GM12875 (cell line): ENCODE measurements around the gene CMIP.
A peak's percentile ranks its signal among the peaks of the same experiment; 100 is the strongest.
"Not testable (repeated sequence)": the region's sequence is repeated elsewhere in the genome, so short reads cannot be mapped to it uniquely, and the experiment has no call there.

Experiments used
- H3K4me3 ChIP-seq: one replicate; pipeline ENCODE4 v1.5.1; 2011; ENCODE audit warnings: low read depth, low read length, control low read depth
- CTCF ChIP-seq: IDR thresholded peaks from 2 replicates; pipeline ENCODE4 v1.5.1; 2011; ENCODE audit warnings: low read depth, mild to moderate bottlenecking, control low read depth, inconsistent platforms, low read length, moderate library complexity, borderline replicate concordance; ENCODE audit not compliant: insufficient read depth

The CMIP gene

GRCh38 chr16:81421536-81421935, 23.1 kb upstream of the CMIP start:
- no peak for TF ChIP-seq CTCF
- H3K4me3 ChIP-seq, result no peak overlapping the region

GRCh38 chr16:81422153-81422552, 22.5 kb upstream of the CMIP start:
- H3K4me3 ChIP-seq, result not testable (repeated sequence)

DNA sequence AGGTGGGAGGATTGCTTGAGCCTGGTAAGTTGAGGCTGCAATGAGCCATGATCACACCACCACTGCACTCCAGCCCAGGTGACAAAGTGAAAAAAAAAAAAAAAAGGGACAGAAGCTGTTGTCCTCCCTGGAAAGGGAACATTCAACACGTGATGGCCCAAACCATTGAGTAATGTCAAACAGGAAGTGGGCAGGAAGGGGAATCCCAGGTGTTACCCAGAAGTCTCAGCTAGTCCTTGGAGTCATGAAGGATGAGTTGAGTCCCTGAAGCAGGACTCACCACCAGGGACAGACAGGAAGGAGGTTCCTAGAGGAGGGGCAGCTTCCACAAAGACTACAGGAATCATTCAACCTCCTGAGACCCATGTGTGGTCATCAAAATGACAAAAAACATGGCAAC, 19.8 kb upstream of the CMIP start:
- no peak for TF ChIP-seq CTCF
- H3K4me3 ChIP-seq, result no peak overlapping the region

DNA sequence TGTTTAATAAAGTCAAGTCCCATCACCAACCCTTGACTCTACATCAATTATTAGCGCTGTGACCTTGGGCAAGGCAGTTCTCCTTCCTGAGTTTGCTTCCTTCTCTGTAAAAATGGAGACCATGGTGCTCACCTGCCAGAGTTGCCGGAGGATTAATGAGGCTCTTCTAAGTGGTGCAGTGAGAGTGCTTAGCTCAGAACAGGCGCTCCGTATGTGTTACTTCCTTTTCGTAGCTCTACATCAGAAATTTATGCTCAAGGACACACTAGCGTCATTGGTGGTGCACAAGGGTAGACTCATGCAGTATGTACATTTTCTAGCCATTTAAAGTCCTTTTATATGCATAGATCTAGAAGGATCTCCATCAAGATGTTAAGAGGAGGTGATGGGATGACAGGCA, 17.4 kb upstream of the CMIP start:
- TF ChIP-seq CTCF, result no peak

DNA sequence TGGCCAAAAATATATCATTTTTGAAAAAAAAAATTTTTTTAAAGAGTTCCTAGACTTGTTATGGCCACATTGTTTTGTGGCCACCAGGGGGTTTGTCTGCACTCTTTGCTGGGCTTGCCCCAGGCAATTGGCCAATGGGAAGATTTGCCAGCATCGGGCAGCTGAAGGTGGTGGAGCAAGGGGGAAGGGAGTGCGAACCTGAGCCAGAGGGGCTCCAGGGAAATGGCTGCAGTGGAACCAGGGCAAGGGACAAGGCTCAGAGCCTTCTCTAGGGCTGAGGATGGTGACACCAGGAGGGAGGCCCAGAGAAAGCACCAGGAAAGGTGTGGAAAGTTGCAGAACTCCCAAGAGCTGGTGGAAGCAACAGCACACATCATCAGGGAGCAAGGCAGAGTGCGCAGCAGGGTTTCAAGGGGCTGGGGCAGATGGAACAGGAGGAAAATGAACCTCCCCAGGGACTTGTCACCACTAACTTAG, 15.5 kb upstream of the CMIP start:
- TF ChIP-seq CTCF, result peak; percentile 41; the same call in 1 of the 2 replicates
- no peak overlapping the region for H3K4me3 ChIP-seq

More for the DNA sequence above, 17.4 kb upstream of the CMIP start:
- no peak overlapping the region for H3K4me3 ChIP-seq

GRCh38 chr16:81431554-81432353, 12.9 kb upstream of the CMIP start:
- no peak for TF ChIP-seq CTCF
- H3K4me3 ChIP-seq, result no peak overlapping the region

GRCh38 chr16:81432937-81433557, 11.6 kb upstream of the CMIP start:
- H3K4me3 ChIP-seq, result no peak overlapping the region
- TF ChIP-seq CTCF, result no peak
